PC-9 (cell line): ENCODE results near the gene SMTNL2. TPM values are rescaled to one million over a fixed set of nuclear protein-coding genes. Genes with fewer than 3 reads are reported as not detected.

Experiments used
- BruUV-seq: library from RNA; stranded (reverse); fragments of 400-500 nt; replicated peaks from 2 replicates; lab custom pipeline; 2021; lab: Mats Ljungman, UMichigan
- CTCF ChIA-PET: fragments of 300-600 bp; sonication (Branson Sonifier 250); formaldehyde crosslinking; loops from one replicate; lab custom pipeline; 2022; ENCODE audit warnings: antibody characterized with exemption; lab: Charles Lee
- POLR2A ChIA-PET: fragments of 300-600 bp; sonication (Branson Sonifier 250); formaldehyde crosslinking; loops from one replicate; lab custom pipeline; 2022; ENCODE audit warnings: antibody characterized with exemption; ENCODE audit not compliant: unreplicated experiment; lab: Charles Lee
- DNase-seq, 2 experiments: peaks; one replicate each; pipeline versions ENCODE4 v3.0.0 to v3.0.0-alpha.2; 2015 to 2022; ENCODE audit warnings: mixed read lengths in 1 of 2
- H2AFZ ChIP-seq: fragments of 200-600 bp; sonication (generic); 2 replicates; pipeline ENCODE4 v1.8.1; 2017; ENCODE audit warnings: antibody characterized with exemption
- H3F3A ChIP-seq: fragments of 200-600 bp; sonication (generic); 2 replicates; pipeline ENCODE4 v1.8.1; 2017; ENCODE audit warnings: antibody characterized with exemption, mild to moderate bottlenecking, low read depth; ENCODE audit not compliant: insufficient read depth
- H3K27ac ChIP-seq: fragments of 200-600 bp; sonication (generic); 2 replicates; pipeline ENCODE4 v1.6.1; 2016; ENCODE audit warnings: mixed run types
- H3K27me3 ChIP-seq: fragments of 200-600 bp; sonication (generic); 2 replicates; pipeline ENCODE4 v1.6.1; 2016; ENCODE audit warnings: low read depth, mixed run types; ENCODE audit not compliant: insufficient read depth
- H3K36me3 ChIP-seq: fragments of 200-600 bp; sonication (generic); 2 replicates; pipeline ENCODE4 v1.6.1; 2016; ENCODE audit warnings: low read depth, mixed run types
- H3K4me1 ChIP-seq: fragments of 200-600 bp; sonication (generic); replicated peaks from 2 replicates; pipeline ENCODE4 v1.6.1; 2016; ENCODE audit warnings: mixed run types; ENCODE audit not compliant: insufficient read depth
- H3K4me2 ChIP-seq: fragments of 200-600 bp; sonication (generic); 2 replicates; pipeline ENCODE4 v1.6.1; 2017; ENCODE audit warnings: mixed run types
- H3K4me3 ChIP-seq: fragments of 200-600 bp; sonication (generic); 2 replicates; pipeline ENCODE4 v1.6.1; 2016; ENCODE audit warnings: mixed run types
- H3K79me2 ChIP-seq: fragments of 200-600 bp; sonication (generic); 2 replicates; pipeline ENCODE4 v1.6.1; 2017; ENCODE audit warnings: low read depth, mixed run types
- H3K9me2 ChIP-seq: fragments of 200-600 bp; sonication (generic); 2 replicates; pipeline ENCODE4 v1.8.1; 2017; ENCODE audit warnings: mild to moderate bottlenecking; ENCODE audit not compliant: insufficient read depth
- H3K9me3 ChIP-seq: fragments of 200-600 bp; sonication (generic); 2 replicates; pipeline ENCODE4 v1.8.1; 2016; ENCODE audit warnings: low read depth; ENCODE audit not compliant: insufficient read depth
- H4K20me1 ChIP-seq: fragments of 200-600 bp; sonication (generic); 2 replicates; pipeline ENCODE4 v1.8.1; 2017; ENCODE audit not compliant: insufficient read depth
- CTCF ChIP-seq: fragments of 200-600 bp; sonication (generic); conservative IDR thresholded peaks from 2 replicates; pipeline ENCODE4 v1.6.1; 2017; ENCODE audit warnings: mixed run types, antibody characterized with exemption, mild to moderate bottlenecking, moderate library complexity
- EZH2 ChIP-seq: fragments of 200-600 bp; sonication (generic); IDR thresholded peaks from 2 replicates; pipeline ENCODE4 v1.8.0; 2017; ENCODE audit warnings: antibody characterized with exemption, low read depth
- intact Hi-C: fragments of 100-400 bp; cut with micrococcal nuclease; formaldehyde crosslinking; loops from one replicate; pipeline ENCODE4 v1.10.0; 2022; ENCODE audit not compliant: unreplicated experiment
- total RNA-seq: library from RNA; stranded (reverse); gene quantifications from 2 replicates; pipeline ENCODE4 v1.2.3, GENCODE V29; 2021

The SMTNL2 gene
- total RNA-seq, 1 experiment from 2014 or later, result not detected

GRCh38 chr17:4557626-4558346 is 26.5 kb upstream of the SMTNL2 start:
- ChIA-PET POLR2A (no interaction called here), CTCF (no interaction called here)
- Histone ChIP-seq H2AFZ (no peak overlapping the region), H3K4me2 (no peak overlapping the region), H3K4me3 (no peak overlapping the region), H3F3A (peaks cover 12% of the 10 kb centered on the region), H3K9me3 (no peaks in the 10 kb centered on the region), H3K36me3 (peaks cover 13% of the 10 kb centered on the region), H3K79me2 (peaks cover 24% of the 10 kb centered on the region), H4K20me1 (no peaks in the 10 kb centered on the region), H3K27me3 (no peaks in the 10 kb centered on the region), H3K4me1 (peaks cover 15% of the 10 kb centered on the region), H3K27ac (no peak overlapping the region), H3K9me2 (no peaks in the 10 kb centered on the region)
- no peak for DNase-seq
- intact Hi-C loops, result no loop called here
- TF ChIP-seq EZH2 (no peak), CTCF (no peak)
- no TSS peak for BruUV-seq

- Histone ChIP-seq H3K9me2 (no peaks in the 10 kb centered on the region), H3K4me2 (no peak overlapping the region), H3K79me2 (peaks cover 17% of the 10 kb centered on the region), H4K20me1 (no peaks in the 10 kb centered on the region), H3K27me3 (no peaks in the 10 kb centered on the region), H3K27ac (no peak overlapping the region), H3F3A (peaks cover 5% of the 10 kb centered on the region; the same call in 1 of the 2 replicates), H3K4me1 (peaks cover 11% of the 10 kb centered on the region), H2AFZ (no peak overlapping the region), H3K36me3 (peaks cover 7% of the 10 kb centered on the region), H3K4me3 (no peak overlapping the region), H3K9me3 (no peaks in the 10 kb centered on the region)
- BruUV-seq, result no TSS peak
- no peak for DNase-seq
- intact Hi-C loops, result no loop called here
- CTCF ChIA-PET, result no interaction called here
- no peak for TF ChIP-seq EZH2
- TF ChIP-seq CTCF, result no peak
- POLR2A ChIA-PET, result interaction anchor here (0.6 kb wide), 1 partner anchor 122 kb away, joined by 3 read pairs; no protein-coding TSS in a partner anchor
These were observed 25.9 kb upstream of the SMTNL2 start for GRCh38 chr17:4558347-4558971.

GRCh38 chr17:4559139-4559791 is 25.1 kb upstream of the SMTNL2 start:
- no peak overlapping the region for H3K4me3 ChIP-seq
- CTCF ChIA-PET, result no interaction called here
- H3K27ac ChIP-seq, result no peak overlapping the region
- H3F3A ChIP-seq, result peaks cover 4% of the 10 kb centered on the region; the same call in 1 of the 2 replicates
- no peaks in the 10 kb centered on the region for H4K20me1 ChIP-seq
- H3K4me1 ChIP-seq, result 0 out of 2 replicates have a peak, but pooled peaks cover 4% of the 10 kb centered on the region
- intact Hi-C loops, result no loop called here
- DNase-seq, result no peak
- H2AFZ ChIP-seq, result no peak overlapping the region
- H3K4me2 ChIP-seq, result no peak overlapping the region
- H3K9me3 ChIP-seq, result no peaks in the 10 kb centered on the region
- POLR2A ChIA-PET, result interaction anchor here (0.6 kb wide), 1 partner anchor 121 kb away, joined by 3 read pairs; no protein-coding TSS in a partner anchor
- no TSS peak for BruUV-seq
- H3K9me2 ChIP-seq, result no peaks in the 10 kb centered on the region
- TF ChIP-seq EZH2, result no peak
- no peak for TF ChIP-seq CTCF
- no peaks in the 10 kb centered on the region for H3K27me3 ChIP-seq
- H3K79me2 ChIP-seq, result peaks cover 9% of the 10 kb centered on the region
- no peaks in the 10 kb centered on the region for H3K36me3 ChIP-seq
